ENCODE data around the gene LYAR.
A peak's percentile ranks its signal among the peaks of the same experiment; 100 is the strongest.

The LYAR gene, protein sequence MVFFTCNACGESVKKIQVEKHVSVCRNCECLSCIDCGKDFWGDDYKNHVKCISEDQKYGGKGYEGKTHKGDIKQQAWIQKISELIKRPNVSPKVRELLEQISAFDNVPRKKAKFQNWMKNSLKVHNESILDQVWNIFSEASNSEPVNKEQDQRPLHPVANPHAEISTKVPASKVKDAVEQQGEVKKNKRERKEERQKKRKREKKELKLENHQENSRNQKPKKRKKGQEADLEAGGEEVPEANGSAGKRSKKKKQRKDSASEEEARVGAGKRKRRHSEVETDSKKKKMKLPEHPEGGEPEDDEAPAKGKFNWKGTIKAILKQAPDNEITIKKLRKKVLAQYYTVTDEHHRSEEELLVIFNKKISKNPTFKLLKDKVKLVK

DNA sequence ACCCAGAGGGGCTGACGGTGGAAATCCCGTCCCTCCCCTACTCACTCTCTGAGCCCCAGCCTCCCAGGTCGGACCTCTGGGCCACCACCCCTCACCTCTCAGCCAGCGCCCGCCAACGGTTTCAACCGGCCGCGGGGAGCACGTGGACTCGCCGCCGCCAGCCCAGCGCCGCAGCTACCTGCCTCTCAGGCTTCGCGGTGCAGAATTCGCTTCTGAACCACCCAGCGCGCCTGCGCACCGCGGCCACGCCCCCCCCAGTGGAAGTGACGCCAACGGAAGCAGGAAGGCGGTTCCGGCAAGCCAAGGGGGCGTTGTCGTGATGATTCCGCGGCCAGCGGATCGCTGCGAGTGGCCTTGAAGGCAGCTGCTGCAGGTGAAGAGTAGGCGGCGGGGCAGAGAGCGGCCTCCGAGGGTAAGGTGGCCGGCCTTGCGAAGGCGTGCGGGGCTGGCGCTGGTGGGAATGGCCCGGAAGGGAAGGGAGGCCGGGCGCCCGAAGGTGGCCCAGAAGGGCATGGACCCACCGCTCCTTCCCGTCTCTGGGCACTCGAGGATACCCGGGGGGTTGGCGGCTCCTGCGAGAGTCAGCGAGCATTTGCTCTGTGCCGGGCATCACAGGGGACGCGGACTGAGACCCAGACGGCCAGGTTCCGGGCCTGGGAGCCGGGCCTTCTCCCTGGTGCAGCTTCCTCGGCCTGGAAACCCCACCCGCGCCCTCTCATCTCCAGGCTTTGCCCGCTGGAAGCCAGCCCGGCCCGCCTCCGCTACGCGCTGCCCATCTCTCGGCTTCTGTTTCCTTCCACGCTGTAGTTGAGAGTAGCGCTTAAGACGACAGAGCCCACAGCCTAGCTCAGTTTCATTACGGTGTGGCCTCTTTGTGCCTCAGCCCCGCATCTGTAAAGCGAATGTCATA, at the start of gene LYAR, which contains the start of gene ZBTB49:
Gene LYAR (minus strand): TSS at position 214 of the 910 bp plus-strand sequence. CDS start 6,412 bp downstream, outside the sequence.
Gene ZBTB49 (plus strand): TSS at position 311 of the 910 bp plus-strand sequence. CDS start 9,695 bp downstream, outside the sequence.
- H3K4me3 ChIP-seq (ENCODE audit: low read depth, low read length) = peak within 1 kb of the TSS; percentile 80
- DNase-seq (ENCODE audit: low read depth) = peak; percentile 94
- TF ChIP-seq, protein P1, sequence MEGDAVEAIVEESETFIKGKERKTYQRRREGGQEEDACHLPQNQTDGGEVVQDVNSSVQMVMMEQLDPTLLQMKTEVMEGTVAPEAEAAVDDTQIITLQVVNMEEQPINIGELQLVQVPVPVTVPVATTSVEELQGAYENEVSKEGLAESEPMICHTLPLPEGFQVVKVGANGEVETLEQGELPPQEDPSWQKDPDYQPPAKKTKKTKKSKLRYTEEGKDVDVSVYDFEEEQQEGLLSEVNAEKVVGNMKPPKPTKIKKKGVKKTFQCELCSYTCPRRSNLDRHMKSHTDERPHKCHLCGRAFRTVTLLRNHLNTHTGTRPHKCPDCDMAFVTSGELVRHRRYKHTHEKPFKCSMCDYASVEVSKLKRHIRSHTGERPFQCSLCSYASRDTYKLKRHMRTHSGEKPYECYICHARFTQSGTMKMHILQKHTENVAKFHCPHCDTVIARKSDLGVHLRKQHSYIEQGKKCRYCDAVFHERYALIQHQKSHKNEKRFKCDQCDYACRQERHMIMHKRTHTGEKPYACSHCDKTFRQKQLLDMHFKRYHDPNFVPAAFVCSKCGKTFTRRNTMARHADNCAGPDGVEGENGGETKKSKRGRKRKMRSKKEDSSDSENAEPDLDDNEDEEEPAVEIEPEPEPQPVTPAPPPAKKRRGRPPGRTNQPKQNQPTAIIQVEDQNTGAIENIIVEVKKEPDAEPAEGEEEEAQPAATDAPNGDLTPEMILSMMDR (IDR thresholded peaks at IDR 0.05; ENCODE audit: insufficient read depth, low read depth, low read length, missing control alignments) = no peak

DNA sequence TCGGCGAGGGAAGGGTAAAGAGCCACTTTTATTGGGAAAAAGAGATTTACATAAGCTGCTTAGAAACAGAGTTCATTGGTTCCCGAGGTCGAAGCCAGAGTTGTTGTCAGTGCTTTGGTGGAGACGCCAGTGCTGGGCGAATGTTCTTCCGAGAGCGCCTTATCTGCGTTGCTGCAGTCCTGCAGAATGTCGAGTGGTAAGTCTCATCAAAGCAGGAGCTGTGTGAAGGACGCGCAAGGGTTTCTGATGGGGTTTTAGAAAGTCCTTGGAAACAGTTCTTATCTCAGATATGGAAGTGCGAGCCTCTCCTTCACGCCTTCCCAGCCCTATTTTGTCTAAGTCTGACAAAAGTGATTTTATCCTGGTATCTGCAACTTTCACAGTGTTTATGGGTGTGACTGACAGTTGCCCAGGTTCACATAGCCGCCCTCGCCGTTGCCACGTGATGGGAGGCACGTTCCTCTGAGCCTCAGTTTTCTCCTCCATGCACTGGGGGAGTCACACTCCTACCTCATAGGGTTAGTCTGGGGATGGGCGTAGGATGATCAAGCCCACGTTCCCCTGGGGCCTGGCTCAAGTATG, 49.6 kb upstream of the LYAR start:
- TF ChIP-seq, protein P1 (IDR thresholded peaks at IDR 0.05; ENCODE audit: insufficient read depth, low read depth, low read length, missing control alignments) = no peak
- no peak for DNase-seq (ENCODE audit: low read depth)
- H3K4me3 ChIP-seq (ENCODE audit: low read depth, low read length) = no peak overlapping the region

DNA sequence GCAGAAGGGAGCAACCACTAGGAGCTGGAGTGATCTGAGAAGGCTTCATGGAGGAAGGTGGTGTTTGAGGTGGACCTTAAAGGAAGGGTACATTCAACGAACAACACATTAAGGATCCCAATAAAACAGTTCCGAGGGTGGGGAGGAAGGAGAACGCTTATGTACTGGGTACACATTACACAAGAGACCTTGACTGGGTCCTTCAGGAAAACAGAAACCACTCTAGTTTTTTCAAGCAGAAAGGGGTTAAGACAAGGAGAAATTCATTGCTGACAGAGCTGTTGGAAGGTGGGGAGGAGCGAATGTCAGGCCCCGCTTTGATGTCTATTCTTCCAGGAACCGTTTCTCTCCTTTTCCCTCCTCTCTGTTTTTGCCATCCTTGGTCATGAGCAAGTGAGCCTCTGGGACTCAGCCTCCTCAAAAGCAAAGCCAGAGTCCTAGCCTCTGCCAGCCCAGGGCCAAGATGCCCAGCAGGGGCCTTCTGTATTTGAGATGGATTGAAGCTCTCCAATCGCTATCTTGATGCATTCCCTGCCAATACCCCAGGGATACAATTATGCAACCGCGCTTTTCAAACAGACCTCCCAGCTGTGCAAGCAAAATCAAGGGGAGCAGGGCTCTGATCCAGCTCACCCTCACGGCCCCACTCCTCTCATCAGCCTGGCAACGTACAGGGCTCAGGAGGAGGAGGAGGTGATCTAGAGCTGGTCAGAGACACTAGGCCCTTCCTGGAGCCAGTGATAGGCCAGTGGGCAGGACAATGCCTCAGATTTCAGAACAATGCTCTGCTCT, 48.5 kb upstream of the LYAR start:
- DNase-seq (ENCODE audit: low read depth) = no peak
- TF ChIP-seq, protein P1 (IDR thresholded peaks at IDR 0.05; ENCODE audit: insufficient read depth, low read depth, low read length, missing control alignments) = no peak
- no peak overlapping the region for H3K4me3 ChIP-seq (ENCODE audit: low read depth, low read length)

DNA sequence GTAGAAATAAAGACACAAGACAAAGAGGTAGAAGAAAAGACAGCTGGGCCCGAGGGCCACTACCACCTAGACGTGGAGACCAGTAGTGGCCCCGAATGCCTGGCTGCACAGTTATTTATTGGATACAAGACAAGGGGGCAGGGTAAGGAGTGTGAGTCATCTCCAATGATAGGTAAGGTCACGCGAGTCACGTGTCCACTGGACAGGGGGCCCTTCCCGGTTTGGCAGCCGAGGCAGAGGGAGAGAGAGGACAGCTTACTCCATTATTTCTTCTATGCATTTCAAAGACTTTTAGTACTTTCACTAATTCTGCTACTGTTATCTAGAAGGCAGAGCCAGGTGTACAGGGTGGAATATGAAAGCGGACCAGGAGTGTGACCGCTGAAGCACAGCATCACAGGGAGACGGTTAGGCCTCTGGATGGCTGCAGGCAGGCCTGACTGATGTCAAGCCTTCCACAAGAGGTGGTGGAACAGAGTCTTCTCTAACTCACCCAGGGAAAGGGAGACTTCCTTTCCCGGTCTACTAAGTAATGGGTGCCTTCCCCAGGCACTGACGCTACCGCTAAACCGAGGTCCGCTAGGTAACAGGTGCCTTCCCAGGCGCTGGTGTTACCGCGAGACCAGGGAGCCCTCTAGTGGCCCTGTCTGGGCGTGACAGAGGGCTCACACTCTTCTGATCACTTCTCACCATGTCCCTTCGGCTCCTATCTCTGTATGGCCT, 45.0 kb upstream of the LYAR start:
- DNase-seq (ENCODE audit: low read depth) = peak; percentile 79
- TF ChIP-seq, protein P1 (IDR thresholded peaks at IDR 0.05; ENCODE audit: insufficient read depth, low read depth, low read length, missing control alignments) = peak; percentile 89
- no peak overlapping the region for H3K4me3 ChIP-seq (ENCODE audit: low read depth, low read length)

DNA sequence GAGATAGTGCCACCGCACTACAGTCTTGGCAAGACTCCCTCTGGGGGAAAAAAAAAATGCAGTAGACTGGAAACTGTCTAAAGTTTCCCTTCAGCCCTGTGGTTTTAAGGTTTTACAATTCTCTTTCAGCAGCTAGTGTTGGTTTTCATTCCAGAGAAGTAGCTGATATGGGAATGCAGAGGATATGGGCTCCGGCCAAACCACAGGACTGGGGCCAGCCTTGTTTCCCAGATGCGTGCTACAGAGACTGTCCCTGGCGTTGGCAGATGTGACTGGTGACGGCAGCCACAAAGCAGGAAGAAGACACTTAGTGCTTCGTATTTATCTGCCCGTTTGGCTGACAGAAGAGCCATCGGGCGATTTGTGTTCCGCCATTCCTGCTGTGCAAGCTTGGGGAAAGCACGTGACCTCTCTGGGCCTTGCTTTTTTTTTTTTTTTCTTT, 43.3 kb upstream of the LYAR start:
- TF ChIP-seq, protein P1 (IDR thresholded peaks at IDR 0.05; ENCODE audit: insufficient read depth, low read depth, low read length, missing control alignments) = no peak
- no peak for DNase-seq (ENCODE audit: low read depth)
- no peak overlapping the region for H3K4me3 ChIP-seq (ENCODE audit: low read depth, low read length)

All from GM12865 (cell line).